D721Med (cell line): ENCODE data around the gene LRIT1.

Experiments used
- DNase-seq: peaks from one replicate; pipeline ENCODE4 v3.0.0; 2011; ENCODE audit warnings: low spot score; ENCODE audit not compliant: insufficient read length
- FAIRE-seq: peaks from 2 replicates; lab custom pipeline; 2011; peaks lifted over from hg19 to GRCh38; lab: Jason Lieb, UNC
- TF ChIP-seq, protein P1 (sequence below): IDR thresholded peaks from 2 replicates; pipeline ENCODE4 v1.5.1; 2012; ENCODE audit warnings: mild to moderate bottlenecking, control low read depth; ENCODE audit not compliant: insufficient read depth; ENCODE audit errors: missing control alignments

The LRIT1 gene

DNA sequence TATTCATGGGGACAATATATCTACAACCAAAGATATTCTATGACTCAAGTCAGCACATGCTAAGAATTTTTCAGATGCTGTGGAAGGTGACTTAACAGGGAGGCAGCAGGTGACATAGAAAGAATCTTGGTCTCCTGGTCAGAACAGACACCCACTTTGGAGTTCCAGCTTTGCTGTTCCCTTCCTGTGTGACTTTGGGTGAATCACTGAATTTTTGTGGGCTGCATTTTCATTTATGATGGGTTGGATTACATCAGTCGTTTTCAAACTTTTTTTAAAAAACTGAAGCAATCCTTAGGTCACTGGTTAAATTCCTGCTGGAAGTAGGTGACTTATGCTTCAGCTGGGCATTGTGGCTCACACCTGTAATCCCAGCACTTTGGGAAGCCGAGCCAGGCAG lies 28.4 kb upstream of the LRIT1 start:
- FAIRE-seq (no peak), DNase-seq (no peak)
- TF ChIP-seq, protein P1, sequence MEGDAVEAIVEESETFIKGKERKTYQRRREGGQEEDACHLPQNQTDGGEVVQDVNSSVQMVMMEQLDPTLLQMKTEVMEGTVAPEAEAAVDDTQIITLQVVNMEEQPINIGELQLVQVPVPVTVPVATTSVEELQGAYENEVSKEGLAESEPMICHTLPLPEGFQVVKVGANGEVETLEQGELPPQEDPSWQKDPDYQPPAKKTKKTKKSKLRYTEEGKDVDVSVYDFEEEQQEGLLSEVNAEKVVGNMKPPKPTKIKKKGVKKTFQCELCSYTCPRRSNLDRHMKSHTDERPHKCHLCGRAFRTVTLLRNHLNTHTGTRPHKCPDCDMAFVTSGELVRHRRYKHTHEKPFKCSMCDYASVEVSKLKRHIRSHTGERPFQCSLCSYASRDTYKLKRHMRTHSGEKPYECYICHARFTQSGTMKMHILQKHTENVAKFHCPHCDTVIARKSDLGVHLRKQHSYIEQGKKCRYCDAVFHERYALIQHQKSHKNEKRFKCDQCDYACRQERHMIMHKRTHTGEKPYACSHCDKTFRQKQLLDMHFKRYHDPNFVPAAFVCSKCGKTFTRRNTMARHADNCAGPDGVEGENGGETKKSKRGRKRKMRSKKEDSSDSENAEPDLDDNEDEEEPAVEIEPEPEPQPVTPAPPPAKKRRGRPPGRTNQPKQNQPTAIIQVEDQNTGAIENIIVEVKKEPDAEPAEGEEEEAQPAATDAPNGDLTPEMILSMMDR, result no peak

DNA sequence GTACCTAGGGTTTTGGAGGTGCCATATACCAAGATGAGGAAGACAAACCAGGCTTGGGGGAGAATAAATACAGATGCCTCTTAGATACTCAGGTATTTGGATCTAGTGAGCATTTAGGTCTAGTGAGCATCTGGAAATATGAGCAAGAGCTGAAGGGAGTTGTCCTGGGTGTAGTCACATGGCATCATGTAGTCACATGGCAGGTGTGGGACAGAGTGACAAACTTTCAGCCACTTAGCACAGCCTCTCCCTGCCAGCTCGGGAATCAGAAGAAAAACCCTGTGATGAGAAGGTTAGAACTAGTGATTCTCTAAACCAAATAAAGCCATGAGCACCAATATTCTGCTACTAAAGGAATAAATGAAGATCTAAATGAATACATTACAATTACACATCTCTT lies 27.8 kb upstream of the LRIT1 start:
- TF ChIP-seq, protein P1, result no peak
- DNase-seq (no peak), FAIRE-seq (no peak)

DNA sequence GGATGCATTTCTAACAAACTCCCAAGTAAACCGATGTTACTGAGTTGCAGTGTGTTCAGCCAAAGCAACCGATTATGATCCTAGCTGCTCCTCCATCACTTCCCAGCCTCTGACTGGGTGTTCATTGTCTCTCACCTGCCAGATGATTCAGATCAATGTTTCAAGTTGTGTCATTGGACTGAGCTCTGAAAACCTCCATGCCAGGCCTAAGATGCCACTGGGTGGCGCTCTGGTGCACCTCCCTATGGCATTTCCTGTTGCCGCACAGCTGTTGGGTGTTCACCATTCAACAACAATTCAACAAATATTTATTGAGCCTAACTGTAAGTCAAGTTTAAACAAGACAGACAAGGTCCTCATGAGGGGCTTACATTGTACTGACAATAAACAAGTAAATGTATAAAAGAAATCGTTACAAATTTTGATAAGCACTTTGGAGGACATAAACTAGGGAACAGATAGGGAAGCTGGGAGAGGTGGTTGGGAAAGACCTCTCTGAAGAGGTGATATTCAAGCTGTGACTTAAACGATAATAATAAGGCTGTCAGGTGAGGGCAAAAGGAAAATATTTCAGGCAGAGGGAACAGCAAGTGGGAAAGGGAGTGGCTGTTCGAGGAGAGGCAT lies 26.3 kb upstream of the LRIT1 start:
- TF ChIP-seq, protein P1, result peak; percentile 23
- FAIRE-seq (no peak), DNase-seq (no peak)

DNA sequence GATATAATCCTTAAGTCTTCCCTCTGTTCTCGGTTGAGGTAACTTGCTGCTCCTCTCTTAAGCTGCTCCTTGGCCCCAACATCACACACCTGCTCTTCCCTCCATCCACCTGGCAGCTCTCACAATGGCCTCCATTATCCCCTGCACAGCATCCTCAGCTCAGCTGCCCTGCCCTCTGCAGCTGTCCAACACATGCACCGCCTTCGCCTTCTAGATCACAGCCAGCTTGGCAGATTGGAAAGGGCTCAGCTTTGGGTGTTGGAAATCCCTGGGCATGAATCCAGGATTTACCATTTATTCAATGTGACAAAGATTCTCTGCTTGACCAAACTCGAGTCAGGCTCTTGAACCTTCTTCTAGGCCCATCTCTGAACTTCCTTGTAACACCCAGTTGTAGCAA lies 24.1 kb upstream of the LRIT1 start:
- DNase-seq, result no peak
- FAIRE-seq, result no peak

DNA sequence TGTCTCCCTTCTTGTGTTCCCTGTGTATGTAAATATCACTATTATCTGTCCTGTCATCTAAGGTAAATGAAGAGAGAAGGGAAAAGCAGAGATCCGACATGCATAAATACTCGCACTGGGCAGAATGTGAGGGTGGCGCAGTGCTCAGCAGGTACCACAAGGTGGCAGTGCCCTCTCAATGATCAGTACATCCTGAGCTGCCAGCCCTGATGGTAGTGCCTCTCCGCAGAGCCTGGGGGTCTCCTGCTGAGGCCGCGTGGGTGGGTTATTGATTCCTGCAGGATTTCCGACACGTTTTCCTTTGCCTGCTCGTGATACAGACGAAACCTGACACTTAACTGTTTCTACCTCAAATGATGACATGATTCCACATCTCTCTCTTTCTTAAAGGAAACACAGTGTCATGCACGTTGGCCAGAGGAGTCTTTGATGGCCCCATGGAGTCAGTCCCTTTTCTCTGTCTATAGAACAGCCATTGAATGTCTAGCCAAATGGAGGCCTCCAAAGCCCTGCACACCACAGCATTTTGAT lies 23.3 kb upstream of the LRIT1 start:
- FAIRE-seq (peak; percentile 16), DNase-seq (no peak)
- TF ChIP-seq, protein P1, result peak; percentile 98

More for the DNA sequence above, 24.1 kb upstream of the LRIT1 start:
- TF ChIP-seq, protein P1, result no peak

DNA sequence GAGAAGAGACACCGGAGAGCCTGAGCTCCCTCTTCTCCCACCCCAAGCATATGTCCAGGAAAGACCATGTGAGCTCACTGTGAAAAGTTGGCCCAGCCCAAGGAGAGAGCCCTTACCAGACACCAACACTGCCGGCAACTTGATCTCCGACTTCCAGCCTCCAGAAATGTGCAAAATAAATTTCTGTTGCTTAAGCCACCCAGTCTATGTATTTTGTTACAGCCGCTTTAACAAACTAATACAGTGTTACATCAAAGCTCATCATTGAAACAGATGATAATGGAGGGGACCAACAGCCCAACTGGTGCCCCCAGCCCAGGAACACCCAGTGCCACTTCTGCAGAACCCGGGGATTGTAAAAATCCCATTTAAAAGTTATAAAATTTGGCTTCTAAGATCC lies 22.4 kb upstream of the LRIT1 start:
- TF ChIP-seq, protein P1, result no peak
- DNase-seq (no peak), FAIRE-seq (no peak)

DNA sequence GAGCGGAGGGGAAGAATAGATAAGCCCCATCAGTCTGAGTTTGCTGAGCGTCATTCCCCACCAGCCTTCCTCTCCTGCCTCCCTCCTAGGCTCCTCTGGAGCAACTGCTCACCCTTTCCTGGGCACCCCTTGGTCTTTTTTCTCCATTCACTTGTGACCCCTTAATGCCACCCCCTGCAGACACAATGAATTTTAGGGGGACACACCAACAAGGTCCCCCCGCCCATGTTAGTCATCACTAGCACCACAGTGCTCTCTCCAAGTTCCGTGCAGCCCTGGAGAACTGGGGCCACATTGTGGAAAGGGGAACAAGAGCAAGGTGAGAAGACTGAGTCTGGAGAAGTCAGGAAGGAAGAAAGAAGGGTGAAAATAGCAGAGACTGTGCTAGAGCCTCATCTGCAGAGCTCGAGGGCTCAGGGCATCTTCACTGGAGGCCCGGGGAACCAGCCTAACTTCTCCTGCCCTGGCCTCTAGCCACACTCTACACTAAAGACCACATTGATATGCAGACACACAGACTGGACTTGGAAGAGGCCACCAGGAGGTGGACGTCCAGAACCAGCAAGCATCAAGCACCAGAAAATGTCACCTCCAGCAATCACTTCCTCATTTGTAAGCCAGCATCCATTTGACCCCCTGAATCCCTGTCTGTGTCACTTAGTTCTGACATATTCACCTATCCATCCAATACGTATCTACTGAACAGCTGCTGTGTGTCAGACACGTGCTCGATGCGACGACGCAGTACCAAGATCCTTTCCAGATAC lies 21.0 kb upstream of the LRIT1 start:
- FAIRE-seq (no peak), DNase-seq (no peak)
- TF ChIP-seq, protein P1, result no peak
